LHCN-M2 (cell line): ENCODE results near the gene MICALL2. TPM values are rescaled to one million over a fixed set of nuclear protein-coding genes. Genes with fewer than 3 reads are reported as not detected.

Experiments used
- DNase-seq: peaks from one replicate; pipeline ENCODE4 v3.0.0-alpha.2; 2012; ENCODE audit warnings: low read depth
- total RNA-seq: library from RNA; depleted of rRNA; stranded (reverse); fragments of >200 nt; gene quantifications from 2 replicates; pipeline ENCODE4 v1.2.3, GENCODE V29; 2014; rRNA removed

MICALL2 gene
- total RNA-seq, 1 experiment from 2014 or later, result 25.5 TPM

- DNase-seq, result no peak
Measured at GRCh38 chr7:1396195-1396594, 63.1 kb downstream of the MICALL2 start.

GRCh38 chr7:1395211-1396070, 63.8 kb downstream of the MICALL2 start:
- DNase-seq, result no peak

- DNase-seq, result no peak
Measured at GRCh38 chr7:1394371-1394770, 64.9 kb downstream of the MICALL2 start.

- DNase-seq, result no peak
Measured at GRCh38 chr7:1393421-1393820, 65.8 kb downstream of the MICALL2 start.

- DNase-seq, result no peak
Measured at GRCh38 chr7:1392556-1392955, 66.7 kb downstream of the MICALL2 start.

- DNase-seq, result no peak
Measured at GRCh38 chr7:1391449-1391848, 67.8 kb downstream of the MICALL2 start.

- DNase-seq, result no peak
Measured at GRCh38 chr7:1388703-1389335, 70.5 kb downstream of the MICALL2 start.

- DNase-seq, result no peak
Measured at GRCh38 chr7:1388021-1388702, 71.1 kb downstream of the MICALL2 start.

- no peak for DNase-seq
Measured at GRCh38 chr7:1387261-1387660, 72.0 kb downstream of the MICALL2 start.

GRCh38 chr7:1386623-1387220, 72.5 kb downstream of the MICALL2 start:
- no peak for DNase-seq

- DNase-seq, result no peak
Measured at GRCh38 chr7:1385809-1386622, 73.3 kb downstream of the MICALL2 start.

GRCh38 chr7:1385086-1385808, 74.0 kb downstream of the MICALL2 start:
- no peak for DNase-seq

Other genes starting within 250 kb of the MICALL2 start
- not detected in 2 replicates for gene UNCX, start 226.6 kb downstream of the MICALL2 start, total RNA-seq
- 68.9 and 69.6 TPM in 2 replicates for gene INTS1, start 44.9 kb upstream of the MICALL2 start, total RNA-seq
- 15.5 and 16.1 TPM in 2 replicates for gene MAFK, start 71.2 kb upstream of the MICALL2 start, total RNA-seq
- 0.06 and 0.11 TPM in 2 replicates for gene TMEM184A, start 96.7 kb upstream of the MICALL2 start, total RNA-seq
- 89.6 and 91.1 TPM in 2 replicates for gene PSMG3, start 110.6 kb upstream of the MICALL2 start, total RNA-seq
- not detected in 2 replicates for gene ELFN1, start 210.8 kb upstream of the MICALL2 start, total RNA-seq